WERI-Rb-1 (cell line): ENCODE data around the gene MED26.

Source experiments
- DNase-seq: peaks from one replicate; pipeline ENCODE4 v3.0.0-alpha.2; 2020
- H3K27ac ChIP-seq: fragments of 250-450 bp; sonication (Bioruptor Pico); 2 replicates; pipeline ENCODE4 v1.5.1; 2020; ENCODE audit warnings: mild to moderate bottlenecking, moderate library complexity
- H3K27me3 ChIP-seq: fragments of 250-450 bp; sonication (Bioruptor Pico); 2 replicates; pipeline ENCODE4 v1.5.1; 2021; ENCODE audit warnings: mild to moderate bottlenecking, low read depth, moderate library complexity; ENCODE audit not compliant: insufficient read depth, severe bottlenecking
- H3K36me3 ChIP-seq: fragments of 250-450 bp; sonication (Bioruptor Pico); 2 replicates; pipeline ENCODE4 v1.5.1; 2020; ENCODE audit warnings: mild to moderate bottlenecking, moderate library complexity
- H3K4me3 ChIP-seq: 2 replicates; pipeline ENCODE4 v1.5.1; 2011; ENCODE audit warnings: low read depth, mild to moderate bottlenecking, control low read depth, low read length
- H3K9me3 ChIP-seq: fragments of 250-450 bp; sonication (Bioruptor Pico); 2 replicates; pipeline ENCODE4 v1.5.1; 2021; ENCODE audit warnings: mild to moderate bottlenecking, moderate library complexity; ENCODE audit not compliant: severe bottlenecking
- TF ChIP-seq, protein P1 (sequence below): IDR thresholded peaks from 2 replicates; pipeline ENCODE4 v1.5.1; 2011; ENCODE audit warnings: low read depth, mild to moderate bottlenecking, control low read depth, inconsistent platforms, low read length

MED26 gene

GRCh38 chr19:16626796-16627192, 1.2 kb downstream of the MED26 start:
- Histone ChIP-seq H3K4me3 (peak overlapping the region; percentile 93), H3K27ac (peak overlapping the region; percentile 67; the same call in 1 of the 2 replicates), H3K9me3 (no peaks in the 10 kb centered on the region), H3K27me3 (no peaks in the 10 kb centered on the region), H3K36me3 (peaks cover 53% of the 10 kb centered on the region)
- no peak for DNase-seq
- TF ChIP-seq, protein P1, sequence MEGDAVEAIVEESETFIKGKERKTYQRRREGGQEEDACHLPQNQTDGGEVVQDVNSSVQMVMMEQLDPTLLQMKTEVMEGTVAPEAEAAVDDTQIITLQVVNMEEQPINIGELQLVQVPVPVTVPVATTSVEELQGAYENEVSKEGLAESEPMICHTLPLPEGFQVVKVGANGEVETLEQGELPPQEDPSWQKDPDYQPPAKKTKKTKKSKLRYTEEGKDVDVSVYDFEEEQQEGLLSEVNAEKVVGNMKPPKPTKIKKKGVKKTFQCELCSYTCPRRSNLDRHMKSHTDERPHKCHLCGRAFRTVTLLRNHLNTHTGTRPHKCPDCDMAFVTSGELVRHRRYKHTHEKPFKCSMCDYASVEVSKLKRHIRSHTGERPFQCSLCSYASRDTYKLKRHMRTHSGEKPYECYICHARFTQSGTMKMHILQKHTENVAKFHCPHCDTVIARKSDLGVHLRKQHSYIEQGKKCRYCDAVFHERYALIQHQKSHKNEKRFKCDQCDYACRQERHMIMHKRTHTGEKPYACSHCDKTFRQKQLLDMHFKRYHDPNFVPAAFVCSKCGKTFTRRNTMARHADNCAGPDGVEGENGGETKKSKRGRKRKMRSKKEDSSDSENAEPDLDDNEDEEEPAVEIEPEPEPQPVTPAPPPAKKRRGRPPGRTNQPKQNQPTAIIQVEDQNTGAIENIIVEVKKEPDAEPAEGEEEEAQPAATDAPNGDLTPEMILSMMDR: no peak

GRCh38 chr19:16625163-16625958, 2.6 kb downstream of the MED26 start:
- Histone ChIP-seq H3K27ac (no peak overlapping the region), H3K36me3 (peaks cover 41% of the 10 kb centered on the region), H3K9me3 (no peaks in the 10 kb centered on the region), H3K27me3 (no peaks in the 10 kb centered on the region), H3K4me3 (no peak overlapping the region)
- DNase-seq: no peak
- TF ChIP-seq, protein P1: no peak

GRCh38 chr19:16624236-16624635, 3.8 kb downstream of the MED26 start:
- Histone ChIP-seq H3K4me3 (no peak overlapping the region), H3K9me3 (no peaks in the 10 kb centered on the region), H3K27ac (no peak overlapping the region), H3K27me3 (no peaks in the 10 kb centered on the region), H3K36me3 (peaks cover 34% of the 10 kb centered on the region)
- TF ChIP-seq, protein P1: no peak
- no peak for DNase-seq

DNA sequence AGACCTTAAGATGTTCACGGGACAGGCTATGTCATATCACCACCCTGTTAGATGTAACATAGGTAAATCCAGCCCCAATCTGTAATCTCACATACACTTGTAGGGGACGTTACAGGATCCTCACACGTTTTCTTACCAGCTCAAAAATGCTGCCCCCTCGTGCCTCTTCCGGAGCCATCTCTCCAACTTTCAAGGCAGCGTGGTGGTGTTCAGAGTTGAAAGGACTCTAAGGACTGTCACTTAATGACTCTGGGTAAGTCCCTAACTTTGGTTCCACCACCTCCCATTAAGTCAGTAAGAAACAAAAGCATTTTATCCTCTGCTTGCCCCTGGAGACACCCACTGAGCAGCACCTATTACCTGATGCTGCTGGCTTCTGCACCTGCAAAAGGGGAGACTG, 4.4 kb downstream of the MED26 start:
- H3K27ac ChIP-seq: no peak overlapping the region
- no peaks in the 10 kb centered on the region for H3K9me3 ChIP-seq
- no peak for DNase-seq
- H3K27me3 ChIP-seq: no peaks in the 10 kb centered on the region
- no peak overlapping the region for H3K4me3 ChIP-seq
- H3K36me3 ChIP-seq: peaks cover 33% of the 10 kb centered on the region
- TF ChIP-seq, protein P1: no peak

DNA sequence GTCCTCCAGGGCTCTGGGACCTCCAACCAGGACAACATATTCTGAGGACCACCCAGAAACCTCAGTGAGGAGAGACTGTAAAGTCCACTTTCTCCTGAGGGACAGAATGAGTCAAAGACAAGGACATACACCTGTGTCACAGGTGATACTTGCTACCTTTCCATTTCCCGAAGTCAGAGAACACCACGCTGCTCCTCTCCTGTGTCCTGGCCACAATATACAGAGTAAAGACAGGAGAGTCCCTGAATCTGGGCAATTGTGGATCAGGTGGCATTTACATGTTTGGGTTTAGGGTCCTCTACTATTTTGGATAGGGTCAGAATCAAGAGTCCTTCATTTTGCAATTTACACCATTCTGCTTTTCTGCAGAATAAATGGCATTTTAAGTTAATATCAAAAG, 4.9 kb downstream of the MED26 start:
- peaks cover 32% of the 10 kb centered on the region for H3K36me3 ChIP-seq
- no peaks in the 10 kb centered on the region for H3K9me3 ChIP-seq
- no peak overlapping the region for H3K4me3 ChIP-seq
- no peak for DNase-seq
- TF ChIP-seq, protein P1: no peak
- no peak overlapping the region for H3K27ac ChIP-seq
- no peaks in the 10 kb centered on the region for H3K27me3 ChIP-seq
